Activated T-cell treated with anti-CD3 and anti-CD28 coated beads for 48 hours (primary cell): ENCODE data around the gene JAG2.

Source experiments
- DNase-seq: peaks from one replicate; pipeline ENCODE4 v3.0.0-alpha.2; 2020; ENCODE audit warnings: low read depth

Gene JAG2

GRCh38 chr14:105138551-105139111 is 29.9 kb downstream of the JAG2 start:
- DNase-seq = no peak

- DNase-seq = no peak
These were observed 30.5 kb downstream of the JAG2 start for GRCh38 chr14:105138021-105138541.

GRCh38 chr14:105137481-105138020 is 31.0 kb downstream of the JAG2 start:
- no peak for DNase-seq

- DNase-seq = no peak
These were observed 31.9 kb downstream of the JAG2 start for GRCh38 chr14:105136401-105137322.

GRCh38 chr14:105135700-105136395 is 32.7 kb downstream of the JAG2 start:
- DNase-seq = no peak

- DNase-seq = no peak
These were observed 35.5 kb downstream of the JAG2 start for GRCh38 chr14:105132921-105133654.

GRCh38 chr14:105131241-105131640 is 37.3 kb downstream of the JAG2 start:
- no peak for DNase-seq

- DNase-seq = no peak
These were observed 40.5 kb downstream of the JAG2 start for GRCh38 chr14:105128059-105128458.

- no peak for DNase-seq
These were observed 41.6 kb downstream of the JAG2 start for GRCh38 chr14:105126981-105127329.

GRCh38 chr14:105126126-105126980 is 42.2 kb downstream of the JAG2 start:
- DNase-seq = no peak

- DNase-seq = no peak
These were observed 43.8 kb downstream of the JAG2 start for GRCh38 chr14:105124823-105125222.

GRCh38 chr14:105123981-105124765 is 44.4 kb downstream of the JAG2 start:
- no peak for DNase-seq

- DNase-seq = no peak
These were observed 45.4 kb downstream of the JAG2 start for GRCh38 chr14:105123064-105123665.

- no peak for DNase-seq
These were observed 48.5 kb downstream of the JAG2 start for GRCh38 chr14:105120056-105120455.

- no peak for DNase-seq
These were observed 49.1 kb downstream of the JAG2 start for GRCh38 chr14:105119408-105120025.

- DNase-seq = no peak
These were observed 49.7 kb downstream of the JAG2 start for GRCh38 chr14:105118646-105119407.

GRCh38 chr14:105117710-105118385 is 50.7 kb downstream of the JAG2 start:
- no peak for DNase-seq

GRCh38 chr14:105117257-105117646 is 51.3 kb downstream of the JAG2 start:
- no peak for DNase-seq
